ENCODE data around the gene DENND6A. TPM values are rescaled to one million over a fixed set of nuclear protein-coding genes. Genes with fewer than 3 reads are reported as not detected.
A peak's percentile ranks its signal among the peaks of the same experiment; 100 is the strongest.

The DENND6A gene, protein sequence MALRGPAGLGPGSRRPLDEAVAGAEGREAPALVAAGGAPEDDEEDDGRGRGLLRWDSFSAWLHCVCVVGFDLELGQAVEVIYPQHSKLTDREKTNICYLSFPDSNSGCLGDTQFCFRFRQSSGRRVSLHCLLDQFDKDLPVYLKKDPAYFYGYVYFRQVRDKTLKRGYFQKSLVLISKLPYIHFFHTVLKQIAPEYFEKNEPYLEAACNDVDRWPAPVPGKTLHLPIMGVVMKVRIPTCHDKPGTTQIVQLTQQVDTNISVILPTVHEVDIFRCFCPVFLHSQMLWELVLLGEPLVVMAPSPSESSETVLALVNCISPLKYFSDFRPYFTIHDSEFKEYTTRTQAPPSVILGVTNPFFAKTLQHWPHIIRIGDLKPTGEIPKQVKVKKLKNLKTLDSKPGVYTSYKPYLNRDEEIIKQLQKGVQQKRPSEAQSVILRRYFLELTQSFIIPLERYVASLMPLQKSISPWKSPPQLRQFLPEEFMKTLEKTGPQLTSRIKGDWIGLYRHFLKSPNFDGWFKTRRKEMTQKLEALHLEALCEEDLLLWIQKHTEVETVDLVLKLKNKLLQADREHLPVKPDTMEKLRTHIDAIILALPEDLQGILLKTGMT
- total RNA-seq = 10 to 100 TPM; 20.8 to 62.7 (median 21.8) TPM

GRCh38 chr3:57692396-57693147 is at the start of gene DENND6A:
TSS of gene DENND6A (minus strand) at chr3:57693077. CDS start at chr3:57693018, 59 bp downstream.
- TF ChIP-seq, protein P1, sequence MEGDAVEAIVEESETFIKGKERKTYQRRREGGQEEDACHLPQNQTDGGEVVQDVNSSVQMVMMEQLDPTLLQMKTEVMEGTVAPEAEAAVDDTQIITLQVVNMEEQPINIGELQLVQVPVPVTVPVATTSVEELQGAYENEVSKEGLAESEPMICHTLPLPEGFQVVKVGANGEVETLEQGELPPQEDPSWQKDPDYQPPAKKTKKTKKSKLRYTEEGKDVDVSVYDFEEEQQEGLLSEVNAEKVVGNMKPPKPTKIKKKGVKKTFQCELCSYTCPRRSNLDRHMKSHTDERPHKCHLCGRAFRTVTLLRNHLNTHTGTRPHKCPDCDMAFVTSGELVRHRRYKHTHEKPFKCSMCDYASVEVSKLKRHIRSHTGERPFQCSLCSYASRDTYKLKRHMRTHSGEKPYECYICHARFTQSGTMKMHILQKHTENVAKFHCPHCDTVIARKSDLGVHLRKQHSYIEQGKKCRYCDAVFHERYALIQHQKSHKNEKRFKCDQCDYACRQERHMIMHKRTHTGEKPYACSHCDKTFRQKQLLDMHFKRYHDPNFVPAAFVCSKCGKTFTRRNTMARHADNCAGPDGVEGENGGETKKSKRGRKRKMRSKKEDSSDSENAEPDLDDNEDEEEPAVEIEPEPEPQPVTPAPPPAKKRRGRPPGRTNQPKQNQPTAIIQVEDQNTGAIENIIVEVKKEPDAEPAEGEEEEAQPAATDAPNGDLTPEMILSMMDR (IDR thresholded peaks at IDR 0.05) = no peak
- peak; percentile 83 for DNase-seq (ENCODE audit: low spot score)
- ATAC-seq (ENCODE audit: low FRiP score) = peak; percentile 84

DNA sequence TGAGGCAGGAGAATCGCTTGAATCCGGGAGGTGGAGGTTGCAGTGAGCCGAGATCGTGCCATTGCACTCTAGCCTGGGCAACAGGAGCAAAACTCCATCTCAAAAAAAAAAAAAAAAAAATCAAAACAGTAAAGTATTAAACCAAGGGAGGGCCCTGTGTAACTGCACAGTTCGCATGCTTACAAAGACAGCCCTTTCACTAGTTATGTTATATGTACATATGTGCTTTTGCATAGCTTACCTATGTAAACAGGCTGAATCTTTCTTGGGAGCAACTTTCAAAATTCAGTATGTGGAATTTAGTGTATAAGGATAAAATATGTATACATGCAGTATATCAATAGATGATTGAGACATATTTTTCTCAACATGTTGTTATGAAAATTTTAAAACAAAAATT is 47.1 kb upstream of the DENND6A start:
- no peak for ATAC-seq (ENCODE audit: low FRiP score)
- no peak for DNase-seq (ENCODE audit: low spot score)
- TF ChIP-seq, protein P1 (IDR thresholded peaks at IDR 0.05) = no peak

DNA sequence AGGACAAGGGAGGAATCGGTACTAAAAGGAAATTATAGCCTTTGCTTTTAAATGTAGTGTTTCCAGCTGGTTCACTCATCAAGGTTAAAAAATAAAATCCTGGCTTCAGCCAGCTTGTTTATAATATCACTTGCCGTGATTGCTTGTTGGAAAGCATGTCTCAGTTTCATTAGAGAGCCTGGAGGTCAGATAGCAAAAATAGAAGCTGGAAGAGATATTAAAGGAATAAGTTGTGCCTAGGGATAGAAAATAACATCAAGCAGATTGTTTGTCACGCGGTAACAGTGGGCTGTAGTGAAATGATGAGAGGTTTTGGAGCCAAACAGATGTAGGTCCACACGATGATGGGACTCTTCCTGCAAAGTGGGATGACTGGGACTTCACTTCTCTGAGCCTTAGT is 45.5 kb upstream of the DENND6A start:
- TF ChIP-seq, protein P1 (IDR thresholded peaks at IDR 0.05) = no peak
- ATAC-seq (ENCODE audit: low FRiP score) (no peak), DNase-seq (ENCODE audit: low spot score) (no peak)

GRCh38 chr3:57737840-57738239 is 45.0 kb upstream of the DENND6A start:
- ATAC-seq (ENCODE audit: low FRiP score) (no peak), DNase-seq (ENCODE audit: low spot score) (no peak)
- TF ChIP-seq, protein P1 (IDR thresholded peaks at IDR 0.05) = no peak

GRCh38 chr3:57735405-57735804 is 42.5 kb upstream of the DENND6A start:
- DNase-seq (ENCODE audit: low spot score) = no peak
- TF ChIP-seq, protein P1 (IDR thresholded peaks at IDR 0.05) = no peak

DNA sequence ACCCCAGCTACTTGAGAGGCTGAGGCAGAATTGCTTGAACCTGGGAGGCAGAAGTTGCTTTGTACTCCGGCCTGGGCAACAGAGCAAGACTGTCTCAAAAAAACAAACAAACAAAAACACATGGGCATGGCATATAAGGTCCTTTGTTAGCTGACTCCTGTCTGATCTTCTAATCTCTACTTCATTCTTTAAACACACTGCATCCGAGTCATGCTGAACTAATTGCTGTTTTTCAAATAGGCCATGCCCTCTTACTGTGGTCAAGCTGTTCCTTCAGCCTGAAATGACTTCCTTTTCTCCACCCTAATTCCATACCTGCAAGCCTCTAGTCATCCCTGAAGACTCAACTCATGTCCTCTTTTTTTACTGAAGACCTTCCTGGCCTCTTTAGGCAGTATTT is 40.9 kb upstream of the DENND6A start:
- TF ChIP-seq, protein P1 (IDR thresholded peaks at IDR 0.05) = no peak
- no peak for DNase-seq (ENCODE audit: low spot score)
- no peak for ATAC-seq (ENCODE audit: low FRiP score)

More at GRCh38 chr3:57735405-57735804, 42.5 kb upstream of the DENND6A start:
- ATAC-seq (ENCODE audit: low FRiP score) = no peak
